ENCODE measurements around the gene HSPA13.
A peak's percentile ranks its signal among the peaks of the same experiment; 100 is the strongest.
"Not testable (repeated sequence)": the region's sequence is repeated elsewhere in the genome, so short reads cannot be mapped to it uniquely, and the experiment has no call there.

The HSPA13 gene

GRCh38 chr21:14382835-14383595, at the start of gene HSPA13:
HSPA13 (minus strand) TSS chr21:14383146; CDS start chr21:14383119, 27 bp downstream.
- peak; percentile 95 to 99 (median 99) for DNase-seq (ENCODE audit: low read depth in 2 of 3, low spot score in 1 of 3)

- no peak for DNase-seq (ENCODE audit: low read depth in 2 of 3, low spot score in 1 of 3)
Measured at GRCh38 chr21:14418920-14419319, 36.0 kb upstream of the HSPA13 start.

- DNase-seq (ENCODE audit: low read depth in 2 of 3, low spot score in 1 of 3), result no peak
Measured at GRCh38 chr21:14414932-14415508, 32.1 kb upstream of the HSPA13 start.

GRCh38 chr21:14405962-14406361, 23.0 kb upstream of the HSPA13 start:
- DNase-seq (ENCODE audit: low read depth in 2 of 3, low spot score in 1 of 3), result no peak

GRCh38 chr21:14405225-14405624, 22.3 kb upstream of the HSPA13 start:
- DNase-seq (ENCODE audit: low read depth in 2 of 3, low spot score in 1 of 3), result no peak

GRCh38 chr21:14403681-14404318, 20.9 kb upstream of the HSPA13 start:
- peak in 1 of 3 donors; percentile 14 for DNase-seq (ENCODE audit: low read depth in 2 of 3, low spot score in 1 of 3)

- DNase-seq (ENCODE audit: low read depth in 2 of 3, low spot score in 1 of 3), result no peak
Measured at GRCh38 chr21:14401217-14401616, 18.3 kb upstream of the HSPA13 start.

GRCh38 chr21:14388282-14388681, 5.3 kb upstream of the HSPA13 start:
- no peak for DNase-seq (ENCODE audit: low read depth in 2 of 3, low spot score in 1 of 3)

- DNase-seq (ENCODE audit: low read depth in 2 of 3, low spot score in 1 of 3), result no peak
Measured at GRCh38 chr21:14384453-14384852, 1.5 kb upstream of the HSPA13 start.

GRCh38 chr21:14383596-14384180, 742 bp upstream of the HSPA13 start:
- peak in 1 of 3 donors; percentile 13 for DNase-seq (ENCODE audit: low read depth in 2 of 3, low spot score in 1 of 3)

- DNase-seq (ENCODE audit: low read depth in 2 of 3, low spot score in 1 of 3), result peak; percentile 24 to 36 (median 34)
Measured at GRCh38 chr21:14382486-14382834, 486 bp downstream of the HSPA13 start.

- DNase-seq (ENCODE audit: low read depth in 2 of 3, low spot score in 1 of 3), result no peak
Measured at GRCh38 chr21:14376854-14377253, 6.1 kb downstream of the HSPA13 start.

- DNase-seq (ENCODE audit: low read depth in 2 of 3, low spot score in 1 of 3), result no peak
Measured at GRCh38 chr21:14366998-14367397, 15.9 kb downstream of the HSPA13 start.

GRCh38 chr21:14361958-14362357, 21.0 kb downstream of the HSPA13 start:
- DNase-seq (ENCODE audit: low read depth in 2 of 3, low spot score in 1 of 3), result no peak

- no peak for DNase-seq (ENCODE audit: low read depth in 2 of 3, low spot score in 1 of 3)
Measured at GRCh38 chr21:14358775-14359174, 24.2 kb downstream of the HSPA13 start.

GRCh38 chr21:14356746-14357145, 26.2 kb downstream of the HSPA13 start:
- DNase-seq (ENCODE audit: low read depth in 2 of 3, low spot score in 1 of 3), result no peak

- DNase-seq (ENCODE audit: low read depth in 2 of 3, low spot score in 1 of 3), result no peak
Measured at GRCh38 chr21:14354515-14354914, 28.4 kb downstream of the HSPA13 start.

- DNase-seq (ENCODE audit: low read depth in 2 of 3, low spot score in 1 of 3), result no peak
Measured at GRCh38 chr21:14353726-14354125, 29.2 kb downstream of the HSPA13 start.

GRCh38 chr21:14353231-14353630, 29.7 kb downstream of the HSPA13 start:
- DNase-seq (ENCODE audit: low read depth in 2 of 3, low spot score in 1 of 3), result no peak

GRCh38 chr21:14327346-14327745, 55.6 kb downstream of the HSPA13 start:
- DNase-seq (ENCODE audit: low read depth in 2 of 3, low spot score in 1 of 3), result not testable (repeated sequence)

- DNase-seq (ENCODE audit: low read depth in 2 of 3, low spot score in 1 of 3), result no peak
Measured at GRCh38 chr21:14325595-14325994, 57.4 kb downstream of the HSPA13 start.
